Right renal cortex interstitium (tissue), 3 donors: ENCODE results near the gene TACSTD2. TPM values are rescaled to one million over a fixed set of nuclear protein-coding genes. Genes with fewer than 3 reads are reported as not detected.

Source experiments
- polyA plus RNA-seq, 3 donors: library from polyadenylated mRNA; unstranded; fragments of 120-200 nt; gene quantifications; one replicate each; pipeline ENCODE4 v1.2.1, GENCODE V29; 2013; ENCODE audit not compliant: insufficient read length in 3 of 3

The TACSTD2 gene
- polyA plus RNA-seq, 3 donors = 25.1 to 50.7 (median 32.3) TPM

Other genes starting within 250 kb of the TACSTD2 start
- gene OMA1, start 30.5 kb downstream of the TACSTD2 start, polyA plus RNA-seq = 10 to 100 TPM; 35.2 to 42.5 (median 41.6) TPM
- 10 to 100 TPM; 23.4 to 29.5 (median 27.9) TPM for gene MYSM1, start 122.8 kb upstream of the TACSTD2 start, polyA plus RNA-seq
- gene JUN, start 206.8 kb upstream of the TACSTD2 start, polyA plus RNA-seq = 100 to 1,000 TPM; 109 to 212 (median 113) TPM